LNCaP clone FGC (cell line): Measurements from ENCODE around the gene DHFR.
"Not testable (repeated sequence)": the region's sequence is repeated elsewhere in the genome, so short reads cannot be mapped to it uniquely, and the experiment has no call there.

ENCODE experiments used
- DNase-seq: peaks from one replicate; pipeline ENCODE4 v3.0.0-alpha.2; 2011; ENCODE audit warnings: low read depth
- H3K4me3 ChIP-seq: 2 replicates; pipeline ENCODE4 v1.5.1; 2011; ENCODE audit warnings: mild to moderate bottlenecking, low read depth, low read length, control low read depth
- TF ChIP-seq, protein P1 (sequence below): IDR thresholded peaks from 2 replicates; pipeline ENCODE4 v1.5.1; 2012; ENCODE audit warnings: mild to moderate bottlenecking; ENCODE audit not compliant: control insufficient read depth, insufficient read depth; ENCODE audit errors: extremely low read depth

DHFR gene

DNA sequence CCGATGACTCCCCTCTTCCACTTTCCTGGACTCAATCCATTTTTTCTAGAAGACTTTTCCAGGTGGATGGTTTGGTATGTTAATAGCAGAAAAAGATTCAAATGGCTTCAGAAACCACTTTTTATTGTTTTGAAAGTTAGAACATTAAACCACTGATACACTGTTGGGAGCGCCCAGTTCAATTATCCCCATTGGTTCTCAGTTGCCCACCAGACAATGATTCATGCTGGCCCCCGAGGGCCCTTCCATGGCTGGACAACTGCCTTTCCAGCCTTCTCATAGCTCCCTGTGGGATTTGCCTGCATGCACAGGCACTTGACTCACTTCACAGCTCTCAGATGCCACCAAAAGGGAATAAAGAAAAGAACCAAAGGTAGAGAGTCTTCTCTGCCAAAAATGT is 63.4 kb downstream of the DHFR start:
- no peak for DNase-seq
- TF ChIP-seq, protein P1, sequence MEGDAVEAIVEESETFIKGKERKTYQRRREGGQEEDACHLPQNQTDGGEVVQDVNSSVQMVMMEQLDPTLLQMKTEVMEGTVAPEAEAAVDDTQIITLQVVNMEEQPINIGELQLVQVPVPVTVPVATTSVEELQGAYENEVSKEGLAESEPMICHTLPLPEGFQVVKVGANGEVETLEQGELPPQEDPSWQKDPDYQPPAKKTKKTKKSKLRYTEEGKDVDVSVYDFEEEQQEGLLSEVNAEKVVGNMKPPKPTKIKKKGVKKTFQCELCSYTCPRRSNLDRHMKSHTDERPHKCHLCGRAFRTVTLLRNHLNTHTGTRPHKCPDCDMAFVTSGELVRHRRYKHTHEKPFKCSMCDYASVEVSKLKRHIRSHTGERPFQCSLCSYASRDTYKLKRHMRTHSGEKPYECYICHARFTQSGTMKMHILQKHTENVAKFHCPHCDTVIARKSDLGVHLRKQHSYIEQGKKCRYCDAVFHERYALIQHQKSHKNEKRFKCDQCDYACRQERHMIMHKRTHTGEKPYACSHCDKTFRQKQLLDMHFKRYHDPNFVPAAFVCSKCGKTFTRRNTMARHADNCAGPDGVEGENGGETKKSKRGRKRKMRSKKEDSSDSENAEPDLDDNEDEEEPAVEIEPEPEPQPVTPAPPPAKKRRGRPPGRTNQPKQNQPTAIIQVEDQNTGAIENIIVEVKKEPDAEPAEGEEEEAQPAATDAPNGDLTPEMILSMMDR = no peak
- H3K4me3 ChIP-seq = no peak overlapping the region

DNA sequence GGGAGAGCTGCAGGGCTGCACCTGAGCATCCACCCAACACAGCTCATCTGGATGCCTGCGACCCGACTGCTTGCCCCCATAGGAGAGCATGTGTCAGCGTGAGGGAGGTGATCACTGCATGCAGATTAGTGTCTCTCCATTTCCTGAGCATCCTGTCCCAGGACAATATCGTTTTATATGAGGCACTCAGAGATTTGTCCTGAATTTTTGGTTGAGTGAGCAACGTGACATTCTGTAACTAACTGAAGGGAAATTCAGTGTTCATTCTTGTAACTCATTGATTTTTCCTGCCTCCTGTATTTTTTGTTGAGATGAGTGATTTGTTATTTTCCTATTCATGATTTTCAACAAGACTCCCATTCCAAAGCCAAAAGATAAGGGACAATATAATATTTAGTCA is 64.0 kb downstream of the DHFR start:
- no peak for DNase-seq
- no peak overlapping the region for H3K4me3 ChIP-seq
- TF ChIP-seq, protein P1 = no peak

DNA sequence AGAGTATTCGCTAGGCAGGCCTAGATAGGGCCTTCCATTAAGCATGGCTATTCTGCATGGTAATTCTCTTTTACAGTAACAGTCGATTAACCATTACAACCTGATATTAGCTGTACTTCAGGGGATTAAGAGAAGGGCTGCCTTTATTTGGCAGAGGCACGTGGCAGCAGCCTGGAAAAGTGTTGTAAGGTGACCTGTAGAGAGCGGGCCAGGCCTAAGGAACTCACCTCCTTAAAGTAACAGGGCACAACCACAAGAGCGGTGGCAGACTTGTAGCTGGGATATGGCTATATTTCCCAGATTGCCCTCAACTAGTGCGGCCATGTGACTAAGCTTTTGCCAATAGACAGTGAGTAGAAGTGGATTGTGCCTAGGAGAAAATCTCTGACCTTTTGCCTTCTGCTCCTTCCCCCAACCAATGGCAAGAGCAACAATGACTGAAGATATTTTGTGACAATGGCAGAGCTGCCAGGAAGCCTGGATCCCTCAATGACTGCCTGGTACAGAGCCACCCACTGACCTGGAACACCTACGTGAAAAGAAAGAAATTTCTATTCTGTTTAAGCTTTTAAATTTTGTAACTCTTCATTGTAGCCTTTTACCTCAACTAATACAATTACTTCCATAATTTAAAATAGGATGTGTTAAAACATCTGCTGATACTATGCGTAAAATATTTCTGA is 65.8 kb downstream of the DHFR start:
- no peak for DNase-seq
- no peak overlapping the region for H3K4me3 ChIP-seq
- TF ChIP-seq, protein P1 = no peak

DNA sequence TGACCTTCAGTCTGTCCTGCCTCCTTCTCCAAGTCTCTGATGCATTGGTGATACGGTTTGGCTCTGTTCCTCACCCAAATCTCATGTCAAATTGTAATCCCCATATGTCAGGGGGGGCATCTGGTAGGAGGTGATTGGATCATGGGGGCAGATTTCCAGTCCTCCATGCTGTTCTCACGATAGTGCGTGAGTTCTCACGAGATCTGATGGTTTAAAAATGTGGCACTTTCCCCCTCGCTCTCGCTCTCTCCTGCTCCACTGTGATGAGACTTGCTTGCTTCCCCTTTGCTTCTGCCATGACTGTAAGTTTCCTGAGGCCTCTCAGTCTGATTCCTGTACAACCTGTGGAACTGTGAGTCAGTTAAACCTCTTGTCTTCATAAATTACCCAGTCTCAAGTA is 70.0 kb downstream of the DHFR start:
- H3K4me3 ChIP-seq = no peak overlapping the region
- DNase-seq = no peak
- TF ChIP-seq, protein P1 = no peak

DNA sequence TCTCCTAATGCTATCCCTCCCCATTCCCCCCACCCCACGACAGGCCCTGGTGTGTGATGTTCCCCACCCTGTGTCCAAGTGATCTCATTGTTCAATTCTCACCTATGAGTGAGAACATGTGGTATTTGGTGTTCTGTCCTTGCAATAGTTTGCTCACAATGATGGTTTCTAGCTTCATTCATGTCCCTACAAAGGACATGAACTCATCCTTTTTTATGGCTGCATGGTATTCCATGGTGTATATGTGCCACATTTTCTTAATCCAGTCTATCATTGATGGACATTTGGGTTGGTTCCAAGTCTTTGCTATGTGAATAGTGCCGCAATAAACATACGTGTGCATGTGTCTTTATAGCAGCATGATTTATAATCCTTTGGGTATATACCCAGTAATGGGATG is 74.5 kb downstream of the DHFR start:
- not testable (repeated sequence) for H3K4me3 ChIP-seq, DNase-seq

DNA sequence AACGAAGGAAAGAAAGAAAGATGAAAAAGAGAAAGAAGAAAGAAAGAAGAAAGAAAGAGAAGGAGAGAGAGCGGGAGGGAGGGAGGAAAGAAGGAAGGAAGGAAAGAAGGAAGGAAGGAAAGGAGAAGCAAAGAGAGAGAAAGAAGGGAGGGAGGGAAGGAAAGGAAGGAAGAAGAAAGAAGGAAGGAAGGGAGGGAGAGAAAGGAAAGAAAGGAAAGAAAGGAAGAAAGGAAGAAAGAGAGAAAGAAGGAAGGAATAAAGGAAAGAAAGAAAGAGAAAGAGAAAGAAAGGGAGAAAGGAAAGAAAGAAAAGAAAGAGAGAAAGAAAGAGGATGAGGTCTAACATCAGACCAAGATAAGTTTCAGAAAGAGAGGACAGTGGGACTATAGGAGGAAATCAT is 75.7 kb downstream of the DHFR start:
- no peak overlapping the region for H3K4me3 ChIP-seq
- no peak for DNase-seq
- TF ChIP-seq, protein P1 = no peak

DNA sequence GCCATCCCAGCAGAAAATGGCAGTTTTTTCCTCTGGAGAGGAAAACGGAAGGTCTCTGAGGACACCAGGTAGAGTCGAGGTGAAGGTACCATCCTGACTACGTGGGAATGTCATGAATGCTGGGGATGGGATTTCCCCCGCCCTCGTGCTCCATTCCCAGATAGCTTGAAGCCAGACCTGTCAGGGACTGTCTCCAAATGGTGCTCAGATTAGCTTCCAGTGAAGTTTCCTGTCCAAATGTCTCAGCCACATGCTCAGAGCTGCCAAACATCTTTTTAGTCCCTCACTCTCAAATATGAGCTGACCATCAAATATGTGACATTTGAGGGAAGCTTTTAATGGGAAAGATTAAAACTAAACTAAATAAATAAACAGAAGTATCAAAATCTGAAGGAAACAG is 77.1 kb downstream of the DHFR start:
- TF ChIP-seq, protein P1 = no peak
- H3K4me3 ChIP-seq = no peak overlapping the region
- DNase-seq = no peak
